PC-9 (cell line): ENCODE measurements around the gene GNLY.

Source experiments
- EZH2 ChIP-seq: fragments of 200-600 bp; sonication (generic); IDR thresholded peaks from 2 replicates; pipeline ENCODE4 v1.8.0; 2017; ENCODE audit warnings: antibody characterized with exemption, low read depth
- TF ChIP-seq, protein P1 (sequence below): fragments of 200-600 bp; sonication (generic); conservative IDR thresholded peaks from 2 replicates; pipeline ENCODE4 v1.6.1; 2017; ENCODE audit warnings: mixed run types, antibody characterized with exemption, mild to moderate bottlenecking, moderate library complexity

DNA sequence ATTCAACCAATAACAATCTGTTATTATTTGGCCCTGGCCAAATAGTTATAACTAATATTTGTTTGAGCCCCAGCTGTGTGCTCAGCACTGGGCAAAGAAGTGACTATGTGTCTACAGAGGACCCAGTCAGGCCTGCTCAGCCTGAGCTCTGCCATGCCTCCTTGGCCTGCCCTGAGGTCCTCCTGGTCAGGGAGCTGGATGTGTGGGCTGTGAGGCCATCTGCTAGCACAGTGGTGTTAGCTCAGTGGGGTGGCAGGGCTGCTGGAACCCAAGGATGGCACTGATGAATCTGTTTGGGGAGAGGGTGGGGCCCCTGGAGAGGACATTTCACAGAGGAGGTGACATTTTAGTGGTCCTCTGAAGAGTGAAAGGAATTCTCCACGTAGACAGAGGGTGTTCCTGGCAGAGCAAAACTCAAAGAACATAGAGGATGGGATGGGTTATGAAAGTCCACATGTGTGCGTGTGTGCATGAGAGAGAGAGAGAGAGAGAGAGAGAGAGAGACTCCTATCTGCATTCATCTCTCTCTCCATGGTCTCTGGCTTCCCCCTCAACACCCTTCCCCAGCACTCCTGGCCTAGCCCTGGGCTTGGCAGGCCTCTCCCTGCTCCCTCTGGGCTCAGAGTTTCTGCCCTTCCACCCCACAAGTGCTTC, 38.4 kb downstream of the GNLY start:
- TF ChIP-seq, protein P1, sequence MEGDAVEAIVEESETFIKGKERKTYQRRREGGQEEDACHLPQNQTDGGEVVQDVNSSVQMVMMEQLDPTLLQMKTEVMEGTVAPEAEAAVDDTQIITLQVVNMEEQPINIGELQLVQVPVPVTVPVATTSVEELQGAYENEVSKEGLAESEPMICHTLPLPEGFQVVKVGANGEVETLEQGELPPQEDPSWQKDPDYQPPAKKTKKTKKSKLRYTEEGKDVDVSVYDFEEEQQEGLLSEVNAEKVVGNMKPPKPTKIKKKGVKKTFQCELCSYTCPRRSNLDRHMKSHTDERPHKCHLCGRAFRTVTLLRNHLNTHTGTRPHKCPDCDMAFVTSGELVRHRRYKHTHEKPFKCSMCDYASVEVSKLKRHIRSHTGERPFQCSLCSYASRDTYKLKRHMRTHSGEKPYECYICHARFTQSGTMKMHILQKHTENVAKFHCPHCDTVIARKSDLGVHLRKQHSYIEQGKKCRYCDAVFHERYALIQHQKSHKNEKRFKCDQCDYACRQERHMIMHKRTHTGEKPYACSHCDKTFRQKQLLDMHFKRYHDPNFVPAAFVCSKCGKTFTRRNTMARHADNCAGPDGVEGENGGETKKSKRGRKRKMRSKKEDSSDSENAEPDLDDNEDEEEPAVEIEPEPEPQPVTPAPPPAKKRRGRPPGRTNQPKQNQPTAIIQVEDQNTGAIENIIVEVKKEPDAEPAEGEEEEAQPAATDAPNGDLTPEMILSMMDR, result no peak
- no peak for TF ChIP-seq EZH2
